NCI-H2227 (cell line): ENCODE data around the gene SEL1L3.

ENCODE experiments used
- DNase-seq: peaks from one replicate; lab custom pipeline; 2025; ENCODE audit not compliant: unreplicated experiment; lab: John Stamatoyannopoulos, UW

Gene SEL1L3

DNA sequence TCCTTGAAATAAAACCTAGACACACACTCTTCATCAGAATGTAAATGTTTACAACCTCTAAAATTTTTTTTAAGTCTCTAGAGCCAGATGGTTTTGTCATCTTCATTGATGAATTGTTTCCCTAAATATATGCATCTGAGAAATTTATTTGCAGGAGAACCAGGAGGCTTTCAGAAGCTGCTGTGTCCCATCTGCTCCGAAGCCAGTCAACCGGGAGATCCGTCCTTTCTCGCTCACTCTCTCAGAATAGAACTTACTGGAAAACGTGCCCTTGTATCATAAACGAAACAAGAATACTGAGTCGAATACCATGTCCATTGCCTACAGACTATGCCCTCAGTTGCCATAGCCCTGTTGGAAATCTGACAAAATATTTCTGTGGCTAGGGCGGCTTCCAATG lies 103.7 kb downstream of the SEL1L3 start:
- DNase-seq, result no peak

DNA sequence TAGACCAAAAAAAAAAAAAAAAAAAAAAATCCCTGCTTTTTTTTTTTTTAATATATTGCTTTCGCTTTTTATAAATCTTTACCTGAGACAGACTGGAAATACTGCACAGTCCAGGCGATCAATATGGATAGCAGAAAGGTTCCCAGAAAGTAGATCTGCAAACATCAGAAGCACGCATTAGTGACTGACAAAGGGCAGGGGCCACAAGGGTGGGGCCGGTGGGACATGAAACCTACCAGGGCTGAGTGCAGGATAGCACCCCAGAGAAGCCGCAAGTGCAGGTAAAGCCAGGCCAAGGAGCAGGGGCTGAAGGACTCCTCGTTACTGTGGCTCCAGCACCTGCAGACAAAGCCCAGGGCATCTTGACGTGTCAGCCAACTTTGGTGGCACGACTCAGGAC lies 105.3 kb downstream of the SEL1L3 start:
- DNase-seq, result no peak

DNA sequence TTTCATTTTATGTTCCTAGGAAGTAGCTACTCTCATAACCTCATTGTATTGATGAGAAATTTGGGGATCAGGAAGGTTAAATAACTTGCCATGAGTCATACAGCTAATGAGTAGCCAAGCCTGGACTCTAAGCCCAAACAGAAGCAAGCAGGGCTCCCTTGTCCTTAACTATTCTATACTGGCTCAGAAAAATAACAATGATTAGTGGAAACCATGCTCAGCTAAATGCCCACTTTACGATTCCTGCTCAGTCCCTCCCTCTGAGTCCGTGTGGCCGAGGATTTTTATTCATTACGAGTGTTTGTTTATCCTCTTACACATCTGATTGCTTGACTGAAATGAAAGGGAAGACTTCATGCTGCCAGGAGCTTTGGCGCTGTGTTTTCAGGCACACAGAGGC lies 106.3 kb downstream of the SEL1L3 start:
- DNase-seq, result peak; percentile 42

DNA sequence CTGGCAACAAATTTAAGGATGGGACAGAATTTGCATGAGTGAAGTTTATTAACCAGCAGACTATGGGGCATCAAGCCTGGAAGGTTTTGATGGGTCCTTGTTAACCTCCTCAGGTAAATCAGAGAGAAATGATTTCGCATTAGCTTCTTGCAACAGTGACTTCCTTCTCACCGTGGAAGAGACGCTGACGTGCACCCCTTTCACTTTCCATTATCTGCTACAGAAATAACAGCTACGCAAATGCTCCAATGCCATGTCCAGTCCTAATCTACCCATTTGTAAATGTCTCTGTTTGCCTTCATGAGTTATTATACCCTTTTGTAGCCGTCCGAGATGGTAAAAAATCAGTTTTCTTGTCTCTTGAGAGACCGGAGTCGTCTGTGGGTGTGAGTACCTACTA lies 106.9 kb downstream of the SEL1L3 start:
- no peak for DNase-seq

DNA sequence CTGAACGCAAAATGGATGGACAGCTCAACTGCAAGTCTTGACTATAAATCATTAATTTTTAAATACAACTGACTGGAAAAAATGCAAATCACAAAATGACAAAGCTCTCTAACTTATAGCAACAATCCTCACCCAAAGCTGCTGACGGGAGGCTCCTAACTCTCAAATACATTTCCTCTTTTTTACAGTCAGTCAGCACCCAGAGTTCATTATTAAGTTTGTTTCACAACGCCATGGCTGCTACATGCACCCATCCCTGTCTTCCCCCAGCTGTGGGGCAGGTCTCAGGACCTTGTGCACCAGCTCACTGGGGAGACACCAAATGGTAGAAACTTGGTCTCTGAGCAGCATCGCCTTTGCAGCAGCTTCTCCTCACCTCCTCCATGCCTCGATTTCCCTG lies 109.5 kb downstream of the SEL1L3 start:
- no peak for DNase-seq

DNA sequence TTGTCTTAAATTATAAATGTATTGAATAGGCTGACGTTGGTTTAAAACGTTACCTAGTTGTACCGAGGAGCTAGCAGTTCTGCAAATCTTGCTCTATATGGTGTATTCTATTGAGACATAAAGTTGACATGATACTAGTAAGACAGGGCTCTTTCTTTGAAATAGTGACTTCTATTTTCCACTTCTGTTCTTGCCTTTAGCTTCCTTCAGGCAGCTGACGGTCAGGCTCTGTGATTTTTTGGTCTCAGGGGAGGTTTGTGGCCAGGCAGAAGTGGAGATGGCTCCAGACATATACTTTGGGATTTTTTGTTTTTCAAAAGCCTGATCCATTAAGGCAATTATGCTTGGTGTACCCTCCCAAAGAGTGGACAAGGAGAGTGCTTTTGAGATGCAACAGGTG lies 111.9 kb downstream of the SEL1L3 start:
- DNase-seq, result no peak

DNA sequence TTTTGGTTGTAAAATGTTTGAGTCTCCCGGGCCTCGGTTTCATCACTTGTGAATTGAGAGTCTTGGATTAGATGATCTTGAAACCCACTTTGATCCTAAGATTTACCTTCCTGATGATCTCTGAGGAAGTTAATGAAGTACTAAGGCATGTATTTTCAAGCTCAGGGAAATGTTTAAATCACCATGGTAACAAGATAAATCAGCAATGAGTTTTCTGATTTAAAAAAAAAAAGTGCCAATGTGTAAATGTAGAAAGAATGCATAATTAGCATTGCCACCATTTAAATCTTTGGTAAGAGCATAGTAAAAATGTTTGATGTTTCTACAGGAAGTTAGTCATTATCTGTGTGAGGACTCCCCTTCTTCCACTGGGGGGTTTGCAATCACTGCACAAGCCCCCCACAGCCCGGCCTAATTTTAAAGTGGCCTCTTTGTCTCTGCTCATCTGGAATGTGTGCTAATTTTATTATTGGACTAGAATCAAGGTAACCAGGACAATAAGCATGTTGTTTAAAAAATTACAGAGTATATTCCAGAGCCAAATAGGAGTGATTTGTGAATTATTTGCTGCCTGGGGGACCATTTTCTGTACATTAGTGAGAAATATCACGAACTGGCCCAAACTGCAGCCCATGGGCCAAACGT lies 113.5 kb downstream of the SEL1L3 start:
- no peak for DNase-seq

DNA sequence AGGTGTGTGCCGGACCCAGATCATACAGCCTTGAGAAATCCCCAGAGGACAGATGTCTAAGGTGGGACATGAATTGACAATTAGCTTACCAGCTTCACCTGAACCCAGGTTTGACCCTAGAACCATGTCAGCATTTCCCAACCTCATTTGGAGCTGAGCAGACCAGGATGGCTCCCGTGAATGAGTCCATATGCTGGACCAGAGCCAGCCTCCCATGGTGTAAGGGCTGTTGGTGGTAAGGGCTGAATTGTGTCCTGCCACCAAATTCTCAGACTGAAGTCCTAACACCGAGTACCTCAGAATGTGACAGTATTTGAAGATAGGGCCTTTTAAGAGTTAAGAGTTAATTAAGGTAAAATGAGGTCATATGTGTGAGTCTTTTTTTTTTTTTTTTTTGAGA lies 118.8 kb downstream of the SEL1L3 start:
- DNase-seq, result no peak

DNA sequence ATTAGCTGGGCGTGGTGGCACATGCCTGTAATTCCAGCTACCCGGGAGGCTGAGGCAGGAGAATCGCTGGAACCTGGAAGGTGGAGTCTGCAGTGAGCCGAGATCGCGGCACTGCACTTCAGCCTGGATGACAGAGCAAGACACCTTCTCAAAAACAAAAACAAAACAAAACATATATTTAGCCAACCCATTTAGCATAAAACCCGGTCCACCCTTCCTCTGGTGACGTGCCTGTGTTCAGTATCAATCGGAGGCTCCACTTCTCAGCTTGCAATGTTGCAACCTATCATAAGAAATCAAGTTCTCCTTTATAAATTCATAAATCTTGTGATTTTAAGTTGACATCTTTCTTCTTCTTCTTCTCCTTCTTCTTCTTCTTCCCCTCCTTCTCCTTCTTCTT lies 133.2 kb downstream of the SEL1L3 start:
- DNase-seq, result no peak

DNA sequence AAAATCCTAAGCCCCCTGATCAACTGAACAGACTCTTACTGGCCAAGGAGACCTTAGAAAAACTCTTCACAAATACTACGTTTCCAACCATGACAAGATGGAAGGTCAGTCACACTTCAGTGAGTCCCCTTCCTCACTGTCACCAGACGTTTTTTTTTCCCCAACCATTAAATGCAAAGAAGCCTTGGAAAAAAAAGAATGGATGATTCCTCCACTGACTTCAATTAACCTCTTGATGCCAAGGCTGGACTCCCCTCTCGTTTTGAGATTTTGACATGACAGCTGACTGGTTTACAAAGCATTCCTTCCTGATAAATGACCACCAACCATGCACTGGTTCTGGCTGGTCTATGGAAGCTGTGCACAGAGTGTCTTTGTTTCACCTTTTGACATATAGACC lies 133.9 kb downstream of the SEL1L3 start:
- DNase-seq, result no peak

DNA sequence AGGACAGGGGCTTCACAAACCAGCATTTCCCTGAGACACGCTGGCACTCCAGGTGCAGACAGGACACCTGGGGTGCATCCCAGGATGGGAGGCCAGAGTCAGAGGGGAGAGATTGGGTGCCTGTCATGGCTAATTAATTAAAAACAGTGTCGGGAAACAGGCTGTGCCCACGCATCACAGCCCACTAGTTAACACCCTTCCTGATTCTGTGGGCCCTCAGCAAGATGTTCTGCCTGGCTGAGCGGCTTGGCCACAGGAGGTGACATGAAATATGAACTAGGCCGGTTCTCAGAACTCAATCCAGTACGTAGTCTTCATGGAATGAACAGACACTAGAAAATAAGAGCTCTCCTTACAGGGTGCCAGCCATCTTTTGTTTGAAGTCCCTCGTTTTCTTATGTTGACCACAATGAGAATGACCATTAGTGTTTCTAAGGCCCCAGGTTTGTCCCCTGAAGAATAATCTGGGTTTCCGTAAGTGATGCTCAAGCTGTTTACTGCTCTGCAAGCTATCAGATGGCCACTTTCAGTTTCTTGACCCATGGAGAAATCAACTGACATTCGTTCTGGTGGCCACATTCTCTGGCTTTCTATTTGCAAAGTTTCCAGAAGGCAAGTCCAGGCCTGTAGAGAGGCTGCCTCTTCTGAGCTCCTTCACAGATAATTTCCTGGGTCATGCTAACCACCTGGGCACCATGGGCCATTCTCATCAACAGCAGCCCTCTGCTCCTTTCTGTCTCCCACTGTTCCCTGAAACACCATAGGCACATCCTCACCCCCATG lies 134.9 kb downstream of the SEL1L3 start:
- DNase-seq, result no peak

DNA sequence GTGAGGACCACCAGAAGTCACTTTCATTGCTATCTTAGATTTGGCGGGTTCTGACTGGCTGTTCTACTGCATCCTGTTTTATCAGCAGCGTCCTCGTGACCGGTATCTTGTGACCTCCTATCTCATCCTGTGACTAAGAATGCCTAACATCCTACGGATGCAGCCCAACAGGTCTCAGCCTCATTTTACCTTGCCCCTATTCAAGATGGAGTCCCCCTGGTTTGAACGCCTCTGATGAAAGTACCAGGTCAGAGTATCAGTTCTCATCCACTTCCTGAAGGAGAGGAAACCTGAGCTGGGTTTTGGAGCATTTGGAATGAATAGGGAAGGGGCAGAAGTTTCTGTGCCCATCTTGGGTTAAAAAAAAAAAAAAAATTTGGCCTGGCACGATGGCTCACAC lies 136.9 kb downstream of the SEL1L3 start:
- DNase-seq, result no peak

DNA sequence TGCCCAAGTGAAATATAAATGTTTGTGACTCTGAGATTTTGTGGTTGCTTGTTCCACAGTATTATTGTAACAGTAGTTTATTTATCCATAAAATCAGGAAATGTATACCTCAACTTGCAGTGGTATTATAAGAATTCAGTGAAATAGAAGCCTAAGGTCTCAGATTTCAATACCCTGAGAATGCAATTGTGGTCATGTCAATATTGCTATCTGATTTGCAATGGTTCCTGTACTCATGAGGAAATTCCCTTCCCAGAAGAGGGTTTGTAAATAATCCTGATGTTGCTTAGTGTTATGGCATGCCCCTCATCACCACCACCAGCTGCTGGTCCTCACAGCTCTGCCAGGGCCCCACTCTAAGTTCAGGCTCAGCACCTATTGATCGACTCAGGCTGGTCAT lies 139.4 kb downstream of the SEL1L3 start:
- no peak for DNase-seq

DNA sequence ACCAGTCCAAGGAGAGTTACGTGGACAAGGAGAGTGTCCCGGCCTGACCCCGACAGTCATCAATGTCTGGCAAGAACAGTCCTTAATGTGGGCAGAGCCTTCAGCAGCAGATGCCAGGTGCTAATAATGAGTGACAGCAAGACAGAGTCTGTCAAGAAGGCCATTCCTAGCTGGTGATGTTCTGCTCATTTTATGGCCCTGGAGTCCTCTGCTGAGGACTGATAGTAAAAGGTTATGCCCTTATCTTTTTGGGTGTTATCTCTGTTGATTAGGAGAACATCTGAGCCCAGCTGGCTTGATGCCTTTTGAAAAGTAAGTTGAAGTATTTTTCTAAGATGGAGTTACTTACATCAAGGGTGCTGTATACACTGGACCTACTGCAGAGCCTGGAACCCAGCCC lies 139.8 kb downstream of the SEL1L3 start:
- DNase-seq, result no peak

DNA sequence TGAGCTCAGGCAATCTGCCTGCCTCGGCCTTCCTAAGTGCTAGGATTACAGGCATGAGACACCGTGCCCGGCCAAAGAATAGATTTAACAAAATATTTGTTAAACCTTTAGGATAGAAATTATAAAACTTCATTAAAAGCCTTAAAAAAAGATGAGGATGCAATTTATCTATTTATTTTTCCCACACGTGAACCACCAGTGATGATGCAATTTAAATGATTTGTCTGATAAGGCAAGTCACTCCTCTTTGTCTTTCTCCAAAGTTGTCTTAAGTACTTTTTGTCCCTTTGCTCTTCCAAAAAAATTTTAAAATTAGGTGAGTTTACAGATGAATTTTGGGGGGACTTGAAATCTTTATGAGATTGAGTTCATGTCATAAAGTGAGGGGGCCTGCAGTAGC lies 149.0 kb downstream of the SEL1L3 start:
- no peak for DNase-seq

DNA sequence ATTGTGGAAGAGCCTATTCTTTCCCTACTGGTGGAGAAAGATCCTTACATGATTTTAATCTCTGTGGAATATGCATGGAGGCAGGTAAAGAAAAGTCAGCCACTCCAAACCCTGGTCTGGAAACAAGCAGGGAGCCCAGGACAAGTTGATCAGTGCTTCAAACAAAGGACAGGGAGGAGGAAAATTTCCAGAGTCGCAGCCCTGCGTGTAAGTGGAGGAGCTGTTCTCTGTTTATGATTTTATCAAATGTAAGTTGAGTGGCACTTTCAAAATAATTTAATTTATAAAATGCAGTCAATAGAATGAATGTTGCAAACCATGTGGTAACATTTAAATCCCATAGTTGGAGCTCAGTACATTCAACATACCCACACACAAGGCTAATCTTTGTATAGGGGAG lies 150.2 kb downstream of the SEL1L3 start:
- no peak for DNase-seq

DNA sequence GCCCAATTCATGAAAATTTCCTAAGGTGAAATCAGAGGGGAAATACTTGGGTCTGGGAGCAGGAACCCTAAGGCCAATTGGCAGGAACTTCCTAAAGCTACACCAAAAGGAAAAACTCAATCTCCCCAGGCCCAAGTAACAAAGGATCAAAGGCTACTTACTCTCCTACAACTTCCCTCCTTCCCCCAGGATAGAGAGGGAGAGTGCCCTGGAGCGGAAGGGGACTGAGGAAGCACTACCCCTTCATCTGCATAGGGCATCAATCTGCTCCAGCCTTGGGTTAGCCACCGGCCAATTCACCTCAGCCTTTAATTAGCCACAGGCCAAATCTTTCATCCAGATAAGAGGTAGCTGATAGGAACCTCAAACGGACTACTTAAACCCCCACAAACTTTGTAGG lies 152.2 kb downstream of the SEL1L3 start:
- no peak for DNase-seq

DNA sequence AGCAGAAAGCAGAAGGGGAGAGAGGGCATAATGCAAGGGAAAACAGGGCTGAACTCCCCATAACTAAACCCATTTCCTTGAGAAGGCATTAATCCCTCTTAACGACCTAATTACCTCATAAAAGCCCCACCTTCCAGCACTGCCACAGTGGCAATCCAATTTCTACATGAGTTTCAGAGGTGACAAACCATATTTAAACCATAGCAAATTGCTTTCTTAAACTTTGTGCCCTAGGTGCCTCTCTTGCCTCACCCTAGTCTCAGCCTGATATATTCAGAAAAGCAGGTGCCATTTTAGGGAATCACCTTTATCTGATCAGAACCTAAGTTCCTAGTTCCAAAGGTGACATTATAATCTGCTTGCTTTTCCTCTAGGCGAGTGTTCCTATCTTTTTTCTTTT lies 158.3 kb downstream of the SEL1L3 start:
- DNase-seq, result no peak

DNA sequence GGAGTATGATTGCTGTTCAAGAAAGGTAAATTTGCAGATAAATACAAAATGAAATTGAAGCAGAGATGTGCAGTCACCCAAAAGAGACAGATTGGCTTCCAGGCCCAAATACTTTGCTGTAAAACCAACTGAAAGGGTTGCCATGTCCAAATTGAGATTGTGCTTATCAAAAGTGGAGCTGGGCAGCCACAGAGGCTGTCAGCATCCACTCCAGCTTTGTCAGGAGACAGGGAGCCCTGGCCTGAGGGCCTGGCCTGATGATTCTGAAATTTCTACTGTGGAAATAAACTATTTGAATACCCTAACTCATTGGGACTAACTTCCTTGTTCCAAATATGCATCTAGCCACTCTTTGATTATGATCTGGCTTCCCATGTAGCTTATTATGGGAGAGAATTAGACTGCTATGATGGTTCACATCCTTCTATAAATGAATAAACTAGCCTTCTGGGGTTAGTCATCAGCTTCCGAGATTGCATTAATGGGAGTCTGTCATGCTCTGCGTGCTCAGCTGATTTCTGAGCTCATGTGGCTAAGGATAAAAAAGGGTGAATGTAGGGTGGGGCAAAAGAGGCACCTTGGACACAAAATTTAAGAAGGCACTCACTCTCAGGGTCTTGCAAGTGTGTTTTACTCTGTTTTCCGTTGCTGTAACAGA lies 158.9 kb downstream of the SEL1L3 start:
- DNase-seq, result no peak

DNA sequence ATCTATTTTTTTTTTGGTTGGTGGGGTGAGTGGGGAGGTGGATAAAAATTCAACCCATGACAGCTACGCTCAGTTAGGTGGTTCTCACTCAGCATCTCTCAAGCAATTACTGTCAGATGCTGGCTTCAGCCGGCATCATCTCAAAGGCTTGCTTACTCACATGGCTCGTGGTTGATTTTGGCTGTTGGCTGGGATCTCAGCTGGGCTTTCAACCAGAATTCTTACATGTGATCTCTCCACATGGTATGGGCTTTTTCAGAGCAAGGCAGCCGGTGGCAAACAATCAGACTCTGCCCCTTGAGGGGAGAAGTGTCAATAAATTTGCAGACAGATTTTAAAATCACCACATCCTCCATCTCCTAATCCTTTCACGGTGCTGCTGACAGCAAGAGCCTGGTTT lies 159.9 kb downstream of the SEL1L3 start:
- DNase-seq, result no peak

DNA sequence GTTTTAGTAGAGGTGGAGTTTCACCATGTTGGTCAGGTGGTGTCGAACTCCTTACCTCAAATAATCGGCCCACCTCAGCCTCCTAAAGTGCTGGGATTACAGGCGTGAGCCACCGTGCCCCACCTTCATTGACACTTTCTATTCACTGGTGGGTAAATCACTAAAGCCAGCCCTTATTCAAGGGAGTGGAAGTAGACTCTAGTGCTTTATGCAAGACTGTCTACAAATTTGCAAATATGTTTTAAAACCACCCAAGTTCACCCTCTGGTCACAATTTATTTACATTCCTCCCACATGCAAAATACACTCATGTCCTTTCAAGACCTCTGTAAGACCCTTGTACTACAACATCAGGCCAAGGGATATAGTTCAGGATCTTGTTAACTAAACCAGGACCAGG lies 162.1 kb downstream of the SEL1L3 start:
- no peak for DNase-seq

DNA sequence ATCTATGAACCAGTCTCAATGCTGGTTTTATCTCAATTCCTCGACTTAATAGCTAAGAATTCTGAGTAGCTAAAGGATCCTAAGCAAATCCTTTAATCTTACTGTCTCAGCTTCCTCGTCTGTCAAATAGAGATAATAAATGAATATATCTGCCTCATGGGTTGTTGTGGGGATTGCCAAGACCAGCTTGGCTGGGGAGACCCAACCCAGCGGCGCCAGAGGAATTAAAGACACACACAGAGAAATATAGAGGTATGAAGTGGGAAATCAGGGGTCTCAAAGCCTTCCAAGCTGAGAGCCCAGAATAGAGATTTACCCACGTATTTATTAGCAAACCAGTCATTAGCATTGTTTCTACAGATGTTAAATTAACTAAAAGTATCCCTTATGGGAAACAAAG lies 165.3 kb downstream of the SEL1L3 start:
- DNase-seq, result no peak
